K562 (cell line): ENCODE data around the gene IGF1R. TPM values are rescaled to one million over a fixed set of nuclear protein-coding genes. Genes with fewer than 3 reads are reported as not detected.

ENCODE experiments used
- ATAC-seq: fragments of 200-7000 bp; cut with Tn5 transposase; 3 replicates; pipeline ENCODE4 v1.9.1; 2020; ENCODE audit warnings: moderate library complexity
- BruUV-seq: library from RNA; stranded (reverse); fragments of 400-500 nt; replicated peaks from 2 replicates; lab custom pipeline; 2021; lab: Mats Ljungman, UMichigan
- CTCF ChIA-PET: fragments of 300-600 bp; formaldehyde crosslinking; extraction: SDS; loops from one replicate; lab custom pipeline; 2021; ENCODE audit warnings: low intra/inter-chr PET ratio; lab: Yijun Ruan, JAX
- POLR2A ChIA-PET: fragments of 300-600, 350-650 bp; sonication (Branson Sonifier 250); formaldehyde crosslinking; extraction: SDS; loops from one replicate; lab custom pipeline; 2021; ENCODE audit warnings: antibody characterized with exemption, inconsistent platforms; lab: Yijun Ruan, JAX
- DNase-seq, 4 experiments: peaks; one replicate each; pipeline versions ENCODE4 v3.0.0 to v3.0.0-alpha.2; 2011 to 2018; ENCODE audit warnings: low spot score in 3 of 4, mixed read lengths in 3 of 4; ENCODE audit errors: extremely low read depth in 1 of 4
- FAIRE-seq: peaks from 2 replicates; lab custom pipeline; 2011; peaks lifted over from hg19 to GRCh38; lab: Jason Lieb, UNC
- H2AFZ ChIP-seq: 2 replicates; pipeline ENCODE4 v1.6.0; 2011; ENCODE audit warnings: low read depth, low read length, control low read depth, inconsistent platforms
- H3K27ac ChIP-seq: fragments of 200-600 bp; 3 replicates; pipeline ENCODE4 v1.8.0; 2011; ENCODE audit warnings: low read depth, mild to moderate bottlenecking, control low read depth, inconsistent platforms, low read length, moderate library complexity, mixed read lengths; ENCODE audit errors: extremely low read depth
- H3K27me3 ChIP-seq, 2 experiments: fragments of 300-600 bp in 1 of 2; 2 replicates in 1 of 2; 3 replicates in 1 of 2; pipeline versions ENCODE4 v1.6.0 to v1.8.0; 2011; ENCODE audit warnings: inconsistent platforms in 2 of 2, low read length in 2 of 2, mild to moderate bottlenecking in 1 of 2, mixed read lengths in 1 of 2, moderate library complexity in 1 of 2; ENCODE audit not compliant: control insufficient read depth in 2 of 2, insufficient read depth in 2 of 2
- H3K36me3 ChIP-seq: fragments of 300-600 bp; 3 replicates; pipeline ENCODE4 v1.8.0; 2011; ENCODE audit warnings: mild to moderate bottlenecking, low read length, inconsistent platforms; ENCODE audit not compliant: control insufficient read depth, insufficient read depth
- H3K4me1 ChIP-seq, 2 experiments: fragments of 200-600 bp in 1 of 2; replicated peaks in 1 of 2; 2 replicates in 1 of 2; 3 replicates in 1 of 2; pipeline versions ENCODE4 v1.5.1 to v1.8.0; 2011; ENCODE audit warnings: inconsistent platforms in 2 of 2, low read length in 2 of 2, mild to moderate bottlenecking in 1 of 2, mixed read lengths in 1 of 2, moderate library complexity in 1 of 2; ENCODE audit not compliant: control insufficient read depth in 2 of 2, insufficient read depth in 2 of 2
- H3K4me2 ChIP-seq: 2 replicates; pipeline ENCODE4 v1.6.1; 2011; ENCODE audit warnings: low read length, control low read depth, inconsistent platforms, mixed read lengths; ENCODE audit not compliant: insufficient read depth
- H3K4me3 ChIP-seq: fragments of 200-600 bp; sonication (generic), shearing (Covaris generic); 2 replicates; pipeline ENCODE4 v1.5.1; 2016; ENCODE audit warnings: control low read depth, inconsistent platforms
- H3K79me2 ChIP-seq: fragments of 200-600 bp; 3 replicates; pipeline ENCODE4 v1.8.0; 2011; ENCODE audit warnings: low read length, inconsistent platforms; ENCODE audit not compliant: control insufficient read depth, insufficient read depth
- H3K9ac ChIP-seq, 2 experiments: 2 replicates each; pipeline versions ENCODE4 v1.6.0 to v1.6.1; 2011; ENCODE audit warnings: low read depth in 2 of 2, low read length in 2 of 2, control low read depth in 1 of 2, inconsistent platforms in 1 of 2, mild to moderate bottlenecking in 1 of 2, mixed read lengths in 1 of 2; ENCODE audit not compliant: insufficient read depth in 1 of 2
- H3K9me1 ChIP-seq: one replicate; pipeline ENCODE4 v1.6.0; 2011; ENCODE audit warnings: inconsistent platforms, mild to moderate bottlenecking, low read length, moderate library complexity; ENCODE audit not compliant: control insufficient read depth, insufficient read depth
- H3K9me3 ChIP-seq: replicated peaks from 2 replicates; pipeline ENCODE4 v1.5.1; 2011; ENCODE audit warnings: low read depth, low read length, inconsistent platforms; ENCODE audit not compliant: control insufficient read depth, insufficient read depth
- H4K20me1 ChIP-seq: replicated peaks from 2 replicates; pipeline ENCODE4 v1.6.1; 2011; ENCODE audit warnings: low read length, inconsistent platforms, mixed read lengths; ENCODE audit not compliant: control insufficient read depth, insufficient read depth
- ARID2 ChIP-seq: fragments of 450-650 bp; IDR thresholded peaks from 2 replicates; pipeline ENCODE4 v1.6.1; 2017; ENCODE audit warnings: antibody characterized with exemption, mild to moderate bottlenecking
- EP400 ChIP-seq: fragments of 450-650 bp; IDR thresholded peaks from 2 replicates; pipeline ENCODE4 v1.6.1; 2017; ENCODE audit warnings: antibody characterized with exemption, mild to moderate bottlenecking, moderate library complexity
- NKRF ChIP-seq: fragments of 450-650 bp; IDR thresholded peaks from 2 replicates; pipeline ENCODE4 v1.6.1; 2016; ENCODE audit warnings: borderline replicate concordance
- OTX1 ChIP-seq: fragments of 450-650 bp; formaldehyde crosslinking; IDR thresholded peaks from 2 replicates; pipeline ENCODE4 v1.4.0; 2022; ENCODE audit warnings: mild to moderate bottlenecking
- RB1 ChIP-seq: fragments of 450-650 bp; IDR thresholded peaks from 2 replicates; pipeline ENCODE4 v1.6.1; 2017; ENCODE audit warnings: low read depth, mild to moderate bottlenecking
- RBM25 ChIP-seq: fragments of 200-400 bp; formaldehyde crosslinking; IDR thresholded peaks from 2 replicates; pipeline ENCODE4 v1.6.1; 2018; ENCODE audit warnings: low read length, low read depth, moderate library complexity; ENCODE audit not compliant: severe bottlenecking
- RUNX1 ChIP-seq: sonication (generic); IDR thresholded peaks from 2 replicates; pipeline ENCODE4 v1.6.1; 2016; ENCODE audit warnings: antibody characterized with exemption, low read depth
- SMAD1 ChIP-seq: fragments of 150-350 bp; IDR thresholded peaks from 2 replicates; pipeline ENCODE4 v1.6.1; 2014; ENCODE audit warnings: low read length, low read depth; ENCODE audit not compliant: partially characterized antibody
- ZNF3 ChIP-seq: fragments of 250-450 bp; sonication (Bioruptor Pico); IDR thresholded peaks from 2 replicates; pipeline ENCODE4 v1.5.0; 2021; ENCODE audit warnings: mild to moderate bottlenecking, moderate library complexity
- ZNF354B ChIP-seq: fragments of 250-450 bp; sonication (Bioruptor Pico); IDR thresholded peaks from 2 replicates; pipeline ENCODE4 v1.4.0; 2020
- ZSCAN29 ChIP-seq: fragments of 450-650 bp; IDR thresholded peaks from 2 replicates; pipeline ENCODE4 v1.6.1; 2017
- WGBS: fragments of 100-300 bp; shearing (Covaris generic); methylation state at CpG from one replicate; pipeline ENCODE4 v1.1.6; 2016; ENCODE audit warnings: low coverage, mixed read lengths; ENCODE audit not compliant: insufficient coverage; ENCODE audit errors: missing lambda C conversion rate; 5-methylcytosine and 5-hydroxymethylcytosine counted together
- in situ Hi-C: fragments of 300-500 bp; cut with MboI; formaldehyde crosslinking; loops from 4 replicates; pipeline ENCODE4 v1.15.0; 2018; ENCODE audit warnings: inconsistent platforms, mixed read lengths
- intact Hi-C: fragments of 100-400 bp; cut with micrococcal nuclease; formaldehyde crosslinking; loops from 2 replicates; pipeline ENCODE4 v1.14.2; 2022
- polyA plus RNA-seq, 8 experiments: library from polyadenylated mRNA; depleted of rRNA in 4 of 8; stranded (reverse) in 5 of 8; unstranded in 3 of 8; fragments of >200 nt; fragmentation: Nextera tagmentation in 2 of 8; fragmentation: Illumina TruSeq in 1 of 8; extraction: Ambion mirVana in 2 of 8; extraction: Trizol in 1 of 8; gene quantifications; 2 replicates each; pipeline versions ENCODE4 v1.2.1 to v1.2.3, GENCODE V29; 2011 to 2014; ENCODE audit warnings: inconsistent platforms in 1 of 8, missing spikeins in 1 of 8
- total RNA-seq, 7 experiments: library from RNA; depleted of rRNA in 6 of 7; stranded (reverse); fragments of >200 nt in 6 of 7; fragmentation: Illumina TruSeq in 2 of 7; extraction: Trizol in 2 of 7; gene quantifications; 2 replicates each; pipeline versions ENCODE4 v1.2.1 to v1.2.3, GENCODE V29; 2011 to 2021; ENCODE audit warnings: low replicate concordance in 1 of 7
- TF ChIP-seq, protein P1 (sequence below): fragments of 450-650 bp; IDR thresholded peaks from 2 replicates; pipeline ENCODE4 v1.6.1; 2014; ENCODE audit warnings: low read depth, mild to moderate bottlenecking, moderate library complexity, borderline replicate concordance
- TF ChIP-seq, protein P2 (sequence below): sonication (generic); formaldehyde crosslinking; IDR thresholded peaks from 2 replicates; pipeline ENCODE4 v1.8.0; 2022; ENCODE audit warnings: mild to moderate bottlenecking, missing genetic modification reagents
- TF ChIP-seq, protein P3 (sequence below): fragments of 250-450 bp; sonication (Bioruptor Pico); IDR thresholded peaks from 2 replicates; pipeline ENCODE4 v1.5.0; 2021; ENCODE audit warnings: mild to moderate bottlenecking, moderate library complexity
- TF ChIP-seq, protein P4 (sequence below): fragments of 450-650 bp; IDR thresholded peaks from 2 replicates; pipeline ENCODE4 v1.6.1; 2017; ENCODE audit warnings: mild to moderate bottlenecking, moderate library complexity

IGF1R gene
- total and polyA plus RNA-seq, 9 of the 15 experiments (the other 6 are each of a cell fraction or from before 2014, with no cell fraction given): 0.35 to 8.0 (median 1.6) TPM

GRCh38 chr15:98804057-98804380, 155.7 kb downstream of the IGF1R start:
- CTCF ChIA-PET: no interaction called here
- no peaks in the 10 kb centered on the region for H3K4me1 ChIP-seq
- DNase-seq (no peak), ATAC-seq (0 out of 3 replicates have a peak, but pooled peaks have one; percentile 33), FAIRE-seq (no peak)
- no peak overlapping the region for H2AFZ ChIP-seq
- WGBS: 0% methylated on average over 5 of the region's 5 CpGs
- POLR2A ChIA-PET: interaction anchor here (0.6 kb wide), 1 partner anchor 237 kb away, joined by 3 read pairs; no protein-coding TSS in a partner anchor
- intact Hi-C loops (no loop called here), in situ Hi-C loops (no loop called here)
- BruUV-seq: no TSS peak
- H3K27me3 ChIP-seq: peaks cover 7 to 25% of the 10 kb centered on the region in 2 experiments; a peak in 4 of 5 replicates
- H3K27ac ChIP-seq: no peak overlapping the region
- peaks cover 28% of the 10 kb centered on the region for H4K20me1 ChIP-seq
- no peaks in the 10 kb centered on the region for H3K79me2 ChIP-seq
- no peaks in the 10 kb centered on the region for H3K9me1 ChIP-seq
- H3K9ac ChIP-seq: no peak overlapping the region
- H3K9me3 ChIP-seq: no peaks in the 10 kb centered on the region
- H3K4me3 ChIP-seq: no peak overlapping the region
- no peaks in the 10 kb centered on the region for H3K36me3 ChIP-seq
- H3K4me2 ChIP-seq: no peak overlapping the region
- TF ChIP-seq ZSCAN29 (no peak), RB1 (no peak), NKRF (no peak), ZNF354B (CRISPR knock-in tag) (no peak), RBM25 (no peak), ARID2 (no peak), RUNX1 (no peak), EP400 (no peak), SMAD1 (no peak), OTX1 (CRISPR knock-in tag) (no peak), ZNF3 (CRISPR knock-in tag) (no peak)
- TF ChIP-seq, protein P1, sequence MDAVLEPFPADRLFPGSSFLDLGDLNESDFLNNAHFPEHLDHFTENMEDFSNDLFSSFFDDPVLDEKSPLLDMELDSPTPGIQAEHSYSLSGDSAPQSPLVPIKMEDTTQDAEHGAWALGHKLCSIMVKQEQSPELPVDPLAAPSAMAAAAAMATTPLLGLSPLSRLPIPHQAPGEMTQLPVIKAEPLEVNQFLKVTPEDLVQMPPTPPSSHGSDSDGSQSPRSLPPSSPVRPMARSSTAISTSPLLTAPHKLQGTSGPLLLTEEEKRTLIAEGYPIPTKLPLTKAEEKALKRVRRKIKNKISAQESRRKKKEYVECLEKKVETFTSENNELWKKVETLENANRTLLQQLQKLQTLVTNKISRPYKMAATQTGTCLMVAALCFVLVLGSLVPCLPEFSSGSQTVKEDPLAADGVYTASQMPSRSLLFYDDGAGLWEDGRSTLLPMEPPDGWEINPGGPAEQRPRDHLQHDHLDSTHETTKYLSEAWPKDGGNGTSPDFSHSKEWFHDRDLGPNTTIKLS: no peak
- TF ChIP-seq, protein P2, sequence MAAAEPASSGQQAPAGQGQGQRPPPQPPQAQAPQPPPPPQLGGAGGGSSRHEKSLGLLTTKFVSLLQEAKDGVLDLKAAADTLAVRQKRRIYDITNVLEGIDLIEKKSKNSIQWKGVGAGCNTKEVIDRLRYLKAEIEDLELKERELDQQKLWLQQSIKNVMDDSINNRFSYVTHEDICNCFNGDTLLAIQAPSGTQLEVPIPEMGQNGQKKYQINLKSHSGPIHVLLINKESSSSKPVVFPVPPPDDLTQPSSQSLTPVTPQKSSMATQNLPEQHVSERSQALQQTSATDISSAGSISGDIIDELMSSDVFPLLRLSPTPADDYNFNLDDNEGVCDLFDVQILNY (CRISPR knock-in tag): no peak
- TF ChIP-seq, protein P3, sequence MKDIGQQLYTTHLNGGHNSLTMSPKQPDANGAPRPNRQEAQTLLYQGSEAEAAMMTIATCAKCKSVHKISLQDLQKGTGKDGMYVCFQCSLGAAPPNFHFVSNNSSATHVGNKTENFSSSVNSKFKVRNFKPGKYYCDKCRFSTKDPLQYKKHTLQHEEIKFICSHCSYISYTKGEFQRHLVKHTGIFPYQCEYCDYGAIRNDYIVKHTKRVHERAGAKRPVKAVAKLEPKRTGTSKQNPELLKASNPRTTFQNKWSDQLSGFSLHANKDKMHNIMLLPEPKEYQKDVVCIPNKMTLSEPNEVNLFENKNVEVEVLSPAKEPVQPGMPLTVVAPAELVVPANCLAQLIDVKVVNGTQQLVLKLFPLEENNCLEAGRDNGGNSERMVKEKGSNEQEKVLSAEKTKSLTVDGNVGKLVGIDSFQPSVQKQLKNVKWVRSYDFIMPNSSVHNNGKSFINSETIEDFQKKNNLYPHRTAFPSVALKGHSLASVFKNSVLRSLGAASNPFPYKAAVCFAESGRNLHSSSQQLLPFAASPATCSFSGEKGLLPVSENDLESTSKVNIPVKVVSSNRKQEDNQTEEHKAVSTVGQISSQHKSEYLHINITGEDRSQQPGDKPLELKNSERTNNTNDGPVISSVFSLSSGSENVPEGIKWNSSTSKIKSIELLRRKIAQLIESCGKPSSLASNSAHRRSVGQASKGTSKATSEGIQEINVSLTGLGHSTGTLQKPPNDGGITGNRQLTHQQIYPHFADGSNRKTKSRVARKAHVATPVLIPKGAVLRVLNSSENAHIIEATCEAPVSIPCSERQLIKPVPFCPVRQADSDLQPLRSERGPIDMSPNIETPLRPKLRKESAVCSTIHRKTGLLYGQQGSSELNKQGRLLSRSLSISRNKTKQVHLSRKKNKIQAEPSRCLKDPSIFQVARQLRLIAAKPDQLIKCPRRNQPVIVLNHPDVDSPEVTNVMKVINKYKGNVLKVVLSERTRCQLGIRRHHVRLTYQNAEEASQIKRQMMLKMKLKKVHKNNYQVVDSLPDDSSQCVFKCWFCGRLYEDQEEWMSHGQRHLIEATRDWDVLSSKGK (CRISPR knock-in tag): no peak
- TF ChIP-seq, protein P4, sequence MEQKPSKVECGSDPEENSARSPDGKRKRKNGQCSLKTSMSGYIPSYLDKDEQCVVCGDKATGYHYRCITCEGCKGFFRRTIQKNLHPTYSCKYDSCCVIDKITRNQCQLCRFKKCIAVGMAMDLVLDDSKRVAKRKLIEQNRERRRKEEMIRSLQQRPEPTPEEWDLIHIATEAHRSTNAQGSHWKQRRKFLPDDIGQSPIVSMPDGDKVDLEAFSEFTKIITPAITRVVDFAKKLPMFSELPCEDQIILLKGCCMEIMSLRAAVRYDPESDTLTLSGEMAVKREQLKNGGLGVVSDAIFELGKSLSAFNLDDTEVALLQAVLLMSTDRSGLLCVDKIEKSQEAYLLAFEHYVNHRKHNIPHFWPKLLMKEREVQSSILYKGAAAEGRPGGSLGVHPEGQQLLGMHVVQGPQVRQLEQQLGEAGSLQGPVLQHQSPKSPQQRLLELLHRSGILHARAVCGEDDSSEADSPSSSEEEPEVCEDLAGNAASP: no peak
